Stimulated activated CD8-positive, alpha-beta memory T cell treated with anti-CD3 and anti-CD28 coated beads, Interleukin-15, amount 100 ng/mL, for 24 hours (primary cell): ENCODE results near the gene RAB3D.

Experiments used
- DNase-seq: peaks from one replicate; pipeline ENCODE4 v3.0.0-alpha.2; 2020; ENCODE audit warnings: low read depth

The RAB3D gene

GRCh38 chr19:11295180-11295579 lies 44.3 kb downstream of the RAB3D start:
- no peak for DNase-seq

- DNase-seq: peak; percentile 69
Measured at GRCh38 chr19:11293433-11294389, 45.7 kb downstream of the RAB3D start.

GRCh38 chr19:11291991-11292390 lies 47.5 kb downstream of the RAB3D start:
- DNase-seq: no peak

- DNase-seq: no peak
Measured at GRCh38 chr19:11291415-11291814, 48.0 kb downstream of the RAB3D start.

GRCh38 chr19:11290256-11290655 lies 49.2 kb downstream of the RAB3D start:
- no peak for DNase-seq

- DNase-seq: no peak
Measured at GRCh38 chr19:11288349-11288748, 51.1 kb downstream of the RAB3D start.

GRCh38 chr19:11286312-11286974 lies 53.0 kb downstream of the RAB3D start:
- DNase-seq: no peak

- DNase-seq: no peak
Measured at GRCh38 chr19:11284515-11284914, 54.9 kb downstream of the RAB3D start.

- no peak for DNase-seq
Measured at GRCh38 chr19:11281356-11282049, 58.0 kb downstream of the RAB3D start.

GRCh38 chr19:11279505-11280236 lies 59.8 kb downstream of the RAB3D start:
- no peak for DNase-seq

- no peak for DNase-seq
Measured at GRCh38 chr19:11278670-11279069, 60.8 kb downstream of the RAB3D start.

- DNase-seq: no peak
Measured at GRCh38 chr19:11274533-11275086, 64.8 kb downstream of the RAB3D start.

GRCh38 chr19:11273989-11274388 lies 65.5 kb downstream of the RAB3D start:
- no peak for DNase-seq

GRCh38 chr19:11273296-11273695 lies 66.2 kb downstream of the RAB3D start:
- no peak for DNase-seq
